ENCODE data around the gene TEAD2.
"Not testable (repeated sequence)": the region's sequence is repeated elsewhere in the genome, so short reads cannot be mapped to it uniquely, and the experiment has no call there.

TEAD2 gene

DNA sequence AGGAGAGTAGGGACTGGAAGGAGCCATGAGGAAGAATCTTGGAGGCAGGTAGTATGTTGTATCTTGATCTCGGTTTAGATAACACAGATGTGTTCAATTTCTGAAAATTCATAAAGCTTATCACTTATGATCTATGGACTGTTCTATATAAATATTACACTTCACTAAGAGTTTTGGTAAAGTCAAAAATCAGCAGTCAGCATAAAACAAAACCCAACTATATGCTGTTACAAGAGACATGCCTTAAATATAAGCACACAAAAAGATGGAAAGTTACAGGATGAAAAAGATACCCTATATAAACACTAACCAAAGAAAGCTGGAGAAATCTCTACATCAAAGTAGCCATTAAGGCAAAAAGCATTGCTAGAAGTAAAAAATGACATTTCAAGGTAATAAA is 21.4 kb upstream of the TEAD2 start:
- no peak for DNase-seq

DNA sequence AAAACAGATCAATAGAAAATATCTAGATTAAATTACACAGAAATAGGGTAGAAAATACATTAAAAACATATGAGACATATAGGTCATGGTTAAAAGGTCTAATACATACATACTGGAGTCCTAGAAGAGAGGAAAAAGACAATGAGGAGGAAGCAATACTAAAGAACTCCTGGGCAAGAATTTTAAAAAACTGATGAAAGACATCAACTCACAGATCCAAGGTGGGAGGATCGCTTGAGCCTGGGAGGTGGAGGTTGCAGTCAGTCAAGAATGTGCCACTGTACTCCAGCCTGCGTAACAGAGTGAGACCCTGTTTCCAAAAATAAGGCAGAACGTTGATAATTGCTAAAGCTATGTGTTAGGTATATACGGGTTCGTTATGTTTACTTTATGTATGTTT is 20.4 kb upstream of the TEAD2 start:
- DNase-seq: no peak

DNA sequence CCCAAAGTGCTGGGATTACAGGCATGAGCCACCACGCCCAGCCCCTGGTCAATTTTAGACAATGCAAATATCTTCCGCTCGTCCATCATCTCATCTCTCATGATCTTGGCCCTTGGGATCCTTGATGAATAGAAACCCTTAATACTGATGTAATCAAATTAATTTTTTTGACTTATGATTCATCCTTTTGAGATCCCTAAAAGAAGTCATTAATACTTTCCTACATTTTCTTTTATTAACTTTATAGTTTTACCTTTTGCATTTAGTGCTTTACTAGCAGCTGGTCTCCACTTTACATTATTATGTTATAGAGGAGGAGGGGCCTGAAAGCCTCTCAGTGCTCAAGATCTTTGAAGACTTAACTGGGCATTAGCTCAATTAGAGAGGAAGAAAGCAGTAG is 18.2 kb upstream of the TEAD2 start:
- DNase-seq: no peak

DNA sequence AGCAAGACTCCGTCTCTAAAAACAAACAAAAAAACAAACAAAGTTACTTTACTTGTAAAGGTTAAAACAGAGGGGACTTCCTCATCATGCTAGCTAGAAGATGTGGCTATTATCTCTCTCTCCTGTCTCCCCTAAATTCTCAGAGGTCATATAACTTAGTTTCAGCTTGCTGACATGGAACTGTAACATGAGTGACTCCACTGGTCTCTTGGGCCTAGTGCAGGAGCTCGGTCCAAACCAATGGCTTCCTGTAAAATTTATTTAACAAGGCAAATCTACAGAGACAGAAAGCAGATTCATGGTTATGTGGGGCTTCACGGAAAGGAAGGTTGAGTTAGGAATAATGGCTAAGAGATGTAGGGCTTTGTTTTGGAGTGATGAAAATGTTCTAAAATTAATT is 16.3 kb upstream of the TEAD2 start:
- DNase-seq: no peak

DNA sequence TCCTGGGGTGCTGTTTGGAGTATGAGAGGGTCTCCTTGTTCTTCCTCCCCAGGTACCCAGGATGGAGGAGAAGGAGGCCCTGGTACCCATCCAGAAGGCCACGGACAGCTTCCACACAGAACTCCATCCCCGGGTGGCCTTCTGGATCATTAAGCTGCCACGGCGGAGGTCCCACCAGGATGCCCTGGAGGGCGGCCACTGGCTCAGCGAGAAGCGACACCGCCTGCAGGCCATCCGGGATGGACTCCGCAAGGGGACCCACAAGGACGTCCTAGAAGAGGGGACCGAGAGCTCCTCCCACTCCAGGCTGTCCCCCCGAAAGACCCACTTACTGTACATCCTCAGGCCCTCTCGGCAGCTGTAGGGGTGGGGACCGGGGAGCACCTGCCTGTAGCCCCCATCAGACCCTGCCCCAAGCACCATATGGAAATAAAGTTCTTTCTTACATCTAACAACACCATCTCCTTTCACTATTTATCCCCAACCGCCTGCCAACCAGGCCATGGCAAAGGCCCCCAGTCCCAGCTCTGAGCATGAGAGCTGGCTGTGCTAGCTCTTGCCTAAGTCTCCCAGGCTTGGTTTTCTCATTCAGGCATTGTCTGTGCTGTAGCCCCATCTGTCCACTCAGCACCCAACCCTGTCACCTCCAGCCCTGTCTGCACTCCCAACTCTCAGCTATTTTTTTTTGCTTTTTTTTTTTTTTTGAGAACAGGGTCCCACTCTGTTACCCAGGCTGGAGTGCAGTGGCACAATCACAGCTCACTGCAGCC is 12.6 kb upstream of the TEAD2 start:
- DNase-seq: no peak

DNA sequence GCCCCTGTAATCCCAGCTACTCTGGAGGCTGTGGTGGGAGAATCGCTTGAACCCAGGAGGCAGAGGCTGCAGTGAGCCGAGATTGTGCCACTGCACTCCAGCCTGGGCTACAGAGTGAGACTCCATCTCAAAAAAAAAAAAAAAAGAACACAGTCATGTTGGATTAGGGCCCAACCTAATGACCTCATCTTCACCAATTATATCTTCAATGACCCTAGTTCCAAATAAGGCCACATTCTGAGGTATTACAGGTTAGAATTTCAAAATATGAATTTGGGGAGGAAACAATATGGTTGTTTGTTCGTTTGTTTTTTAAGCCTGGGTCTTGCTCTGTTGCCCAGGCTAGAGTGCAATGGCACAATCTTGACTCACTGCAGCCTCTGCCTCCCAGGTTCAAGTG is 11.0 kb upstream of the TEAD2 start:
- DNase-seq: not testable (repeated sequence)

DNA sequence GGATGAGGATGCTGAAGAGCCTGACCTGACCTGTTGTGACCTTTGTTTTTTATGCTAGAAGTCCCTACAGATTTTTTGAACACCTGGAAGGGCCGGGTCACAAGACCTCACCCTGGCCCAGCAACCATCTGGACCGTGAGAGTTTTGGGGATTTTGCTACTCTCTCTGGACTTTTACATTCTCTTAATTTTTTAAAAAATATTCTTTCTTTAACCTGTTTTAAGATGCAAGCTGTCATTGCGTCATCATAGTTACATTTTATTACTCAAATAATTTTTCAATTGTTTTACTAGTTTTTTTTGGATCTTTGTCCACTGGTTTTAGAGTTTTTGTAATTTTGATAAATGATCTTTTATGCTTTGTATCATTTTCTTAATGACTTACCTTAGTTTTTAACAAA is 9.0 kb upstream of the TEAD2 start:
- no peak for DNase-seq

DNA sequence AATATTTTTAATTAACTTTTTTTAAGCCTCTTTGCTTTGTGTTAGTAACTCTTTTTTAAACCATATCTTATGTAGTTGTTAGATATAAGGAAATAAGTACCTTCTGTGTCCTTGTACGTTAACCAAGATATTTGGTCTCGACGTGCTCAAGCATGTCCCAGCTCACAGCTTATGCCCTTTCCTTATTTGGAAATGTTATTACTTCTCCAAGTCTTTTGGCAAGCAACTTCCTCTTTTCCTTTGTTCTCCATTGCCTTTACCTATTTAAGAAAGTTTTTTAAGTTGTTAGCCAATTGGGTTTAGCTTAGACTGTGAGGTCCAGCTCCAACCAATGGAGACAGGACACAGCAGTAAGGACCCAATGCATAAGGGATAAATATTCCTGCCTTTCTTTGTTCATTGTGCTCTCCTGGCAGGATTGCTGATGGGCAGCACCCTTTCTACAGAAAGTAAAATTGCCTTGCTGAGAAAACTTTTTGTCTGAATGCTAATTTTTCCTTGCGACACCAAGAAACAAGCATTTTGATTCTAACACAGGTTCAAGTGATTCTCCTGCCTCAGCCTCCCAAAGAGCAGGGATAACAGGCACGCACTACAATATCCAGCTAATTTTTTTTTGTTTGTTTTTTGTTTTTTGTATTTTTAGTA is 6.6 kb upstream of the TEAD2 start:
- no peak for DNase-seq

DNA sequence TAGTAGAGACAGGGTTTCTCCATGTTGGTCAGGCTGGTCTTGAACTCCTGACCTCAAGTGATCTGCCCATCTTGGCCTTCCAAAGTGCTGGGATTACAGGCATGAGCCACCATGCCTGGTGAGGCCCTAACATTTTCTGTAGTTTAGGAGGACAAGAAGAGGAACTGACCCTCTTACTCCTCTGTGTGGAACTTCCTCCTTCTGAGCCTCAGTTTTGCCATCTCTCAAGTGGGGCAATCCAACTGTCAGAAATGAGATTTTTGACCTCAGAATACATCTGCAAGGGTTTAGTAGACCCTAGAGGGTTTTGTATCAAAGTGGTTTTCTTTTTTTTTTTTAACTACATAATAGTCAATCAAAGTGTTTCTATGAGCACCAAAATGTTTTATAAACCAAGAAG is 3.9 kb upstream of the TEAD2 start:
- DNase-seq: no peak

DNA sequence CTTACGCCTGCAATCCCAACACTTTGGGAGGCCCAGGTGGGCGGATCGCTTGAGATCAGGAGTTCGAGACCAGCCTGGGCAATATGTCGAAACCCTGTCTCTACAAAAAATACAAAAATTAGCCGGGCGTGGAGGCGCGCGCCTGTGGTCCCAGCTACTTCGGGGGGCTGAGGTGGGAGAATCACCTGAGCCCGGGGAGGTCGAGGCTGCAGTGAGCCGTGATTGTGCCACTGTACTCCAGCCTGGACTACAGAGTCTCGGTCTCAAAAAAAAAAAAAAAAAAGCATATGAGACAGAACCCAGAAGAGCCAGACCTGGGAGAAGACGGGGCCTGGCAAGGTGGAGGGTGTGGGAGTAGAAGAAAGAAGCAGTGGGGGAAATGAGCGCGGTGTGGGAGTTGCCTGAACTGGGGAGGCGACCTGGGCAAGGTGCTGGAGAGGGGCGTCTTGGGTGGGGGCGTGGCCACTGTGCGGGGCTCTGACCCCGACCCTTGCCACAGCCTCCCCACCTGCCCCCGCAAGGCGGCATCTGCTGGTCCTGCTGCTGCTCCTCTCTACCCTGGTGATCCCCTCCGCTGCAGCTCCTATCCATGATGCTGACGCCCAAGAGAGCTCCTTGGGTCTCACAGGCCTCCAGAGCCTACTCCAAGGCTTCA is 2.0 kb upstream of the TEAD2 start:
- no peak for DNase-seq

DNA sequence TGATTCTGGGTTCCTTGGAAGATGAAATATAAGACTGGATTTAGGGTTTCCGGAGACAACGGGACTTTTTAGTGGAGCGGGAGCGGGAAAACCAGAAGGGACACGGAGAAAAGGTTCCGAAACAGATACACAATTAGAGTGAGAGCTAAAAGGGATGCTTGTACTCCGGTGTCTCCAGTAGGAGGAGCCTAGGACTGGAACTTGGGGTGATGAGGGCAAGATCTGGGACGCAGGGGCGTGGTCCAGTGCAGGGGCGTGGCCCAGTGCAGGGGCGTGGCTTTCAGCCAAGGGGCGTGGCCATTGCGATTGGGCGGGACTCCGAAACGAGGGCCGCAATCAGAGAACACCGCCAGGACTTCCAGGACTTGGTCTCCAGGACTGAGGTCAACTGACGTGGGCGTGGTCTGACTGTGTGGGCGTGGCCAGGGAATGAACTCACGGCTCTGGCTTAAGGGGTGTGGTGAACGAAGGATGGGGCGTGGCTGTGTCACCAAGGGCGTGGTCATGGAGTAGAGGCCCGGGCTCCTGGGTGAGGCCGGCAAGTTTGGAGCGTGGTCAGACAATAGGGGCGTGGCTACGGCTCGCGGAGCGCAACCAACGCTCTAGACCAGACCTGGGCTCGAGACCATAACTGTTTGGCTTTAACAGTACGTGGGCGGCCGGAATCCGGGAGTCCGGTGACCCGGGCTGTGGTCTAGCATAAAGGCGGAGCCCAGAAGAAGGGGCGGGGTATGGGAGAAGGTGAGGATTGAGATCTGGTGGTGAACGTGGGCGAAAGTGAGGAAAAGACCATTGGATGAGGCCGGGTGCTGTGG is 1.3 kb upstream of the TEAD2 start, which contains the start of gene DKKL1:
Gene DKKL1, plus strand, starts transcription at position 610 of the 815 bp plus-strand sequence. Its CDS starts 122 bp downstream, at position 732.
- DNase-seq: no peak

DNA sequence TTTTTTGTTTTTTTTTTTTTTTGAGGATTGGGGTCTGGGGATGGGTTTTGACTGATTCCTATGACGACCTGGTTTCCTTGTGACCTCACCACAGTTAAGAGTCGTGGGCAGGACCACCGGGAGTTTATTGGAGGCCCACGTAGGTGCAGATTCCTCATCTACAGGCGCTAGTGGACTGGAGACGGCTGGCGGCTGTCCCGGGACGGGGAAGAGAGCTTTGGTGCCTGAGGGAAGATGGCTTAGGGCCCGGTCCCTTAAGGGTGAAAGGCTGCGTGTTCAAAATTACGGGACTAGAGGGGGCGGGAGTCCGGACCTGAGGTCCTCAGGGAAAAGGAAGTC is 682 bp upstream of the TEAD2 start:
- no peak for DNase-seq

DNA sequence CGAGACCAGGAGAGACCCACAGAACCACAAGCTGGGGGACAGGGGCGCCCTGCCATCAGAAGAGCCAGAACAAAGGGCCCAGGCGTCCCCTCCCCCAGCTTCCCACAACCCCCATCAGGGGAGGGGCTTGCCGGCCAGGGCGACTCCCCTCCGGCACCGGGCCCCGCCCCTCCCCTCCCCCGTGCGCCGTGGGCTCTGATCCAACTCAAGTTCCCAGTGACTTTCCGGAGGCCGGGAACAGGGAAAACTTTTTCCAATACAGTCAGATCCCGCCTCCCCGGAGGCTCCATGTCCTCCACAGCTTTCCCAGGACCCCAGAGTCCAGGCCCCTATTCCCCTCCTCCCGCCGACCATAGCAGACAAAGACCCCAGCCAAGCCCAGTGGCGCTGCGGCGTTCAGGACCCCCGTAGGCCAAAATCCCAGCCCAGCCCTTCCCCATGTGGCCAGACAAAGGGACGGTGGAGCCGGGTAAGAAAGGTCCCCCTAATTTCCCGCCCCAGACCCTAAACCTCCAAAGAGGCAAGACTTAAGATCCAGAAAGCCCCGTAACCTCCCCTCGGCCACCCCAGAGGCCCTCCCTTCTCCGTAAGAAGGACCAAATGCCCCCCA is 673 bp downstream of the TEAD2 start:
- no peak for DNase-seq

DNA sequence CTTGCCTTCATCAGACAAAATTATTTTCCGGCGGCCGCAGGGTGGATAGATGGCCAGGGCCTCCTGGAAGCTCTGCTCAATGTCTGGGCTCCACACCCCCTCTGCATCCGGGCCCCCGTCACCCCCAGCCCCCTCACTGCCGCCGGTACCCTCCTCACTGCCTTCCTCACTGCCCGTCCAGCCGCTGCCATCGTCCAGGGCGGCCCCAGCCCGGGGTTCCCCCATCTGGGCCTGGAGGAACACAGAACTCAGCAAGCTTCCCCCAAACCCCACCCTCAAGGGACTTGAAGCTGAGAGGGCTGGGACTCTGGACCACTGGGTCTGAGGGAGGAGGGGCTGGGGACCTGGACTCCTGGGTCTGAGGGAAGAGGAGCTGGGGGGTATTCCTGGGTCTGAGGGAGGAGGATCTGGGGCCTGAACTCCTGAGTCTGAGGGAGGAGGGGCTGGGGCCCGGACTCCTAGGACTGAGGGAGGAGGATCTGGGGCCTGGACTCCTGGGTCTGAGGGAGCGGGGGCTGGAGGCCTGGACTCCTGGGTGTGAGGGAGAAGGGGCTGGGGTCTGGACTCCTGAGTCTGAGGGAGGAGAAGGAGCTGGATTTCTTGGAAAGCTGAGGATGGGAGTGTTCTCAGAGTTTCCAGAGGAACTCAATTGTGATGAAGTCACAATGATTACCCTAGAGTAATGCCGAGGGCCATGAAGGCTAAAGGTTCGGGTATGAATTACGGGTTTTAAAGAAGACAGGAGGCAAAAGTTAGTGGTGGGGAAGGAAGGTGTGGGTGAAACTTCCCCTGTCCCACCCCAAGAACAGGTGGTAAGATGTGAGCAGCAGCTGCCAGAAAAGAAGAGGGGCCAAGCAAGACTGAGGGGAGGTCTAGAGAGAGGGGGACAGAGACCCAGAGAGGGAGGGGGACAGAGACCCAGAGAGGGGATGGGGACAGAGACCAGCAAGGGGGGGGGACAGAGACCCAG is 2.1 kb downstream of the TEAD2 start:
- DNase-seq: no peak

DNA sequence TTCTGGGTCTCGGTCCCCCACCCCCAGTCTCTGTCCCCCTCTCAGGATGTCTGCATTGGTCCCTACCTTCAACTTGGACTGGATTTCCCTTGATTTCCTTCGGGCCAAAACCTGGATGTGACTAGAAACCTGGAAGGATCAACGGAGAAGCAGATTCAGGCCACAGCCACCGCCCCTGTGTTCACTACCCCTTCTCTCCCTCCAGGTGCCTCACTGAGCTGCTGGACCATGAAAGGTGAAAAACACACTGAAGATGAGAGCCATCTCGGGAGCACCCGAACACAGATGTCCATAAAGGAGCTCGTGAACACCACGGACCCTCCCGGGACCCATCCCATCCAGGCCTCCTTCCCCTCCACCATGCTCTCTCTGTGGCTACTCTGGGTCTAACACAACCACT is 5.0 kb downstream of the TEAD2 start:
- no peak for DNase-seq

DNA sequence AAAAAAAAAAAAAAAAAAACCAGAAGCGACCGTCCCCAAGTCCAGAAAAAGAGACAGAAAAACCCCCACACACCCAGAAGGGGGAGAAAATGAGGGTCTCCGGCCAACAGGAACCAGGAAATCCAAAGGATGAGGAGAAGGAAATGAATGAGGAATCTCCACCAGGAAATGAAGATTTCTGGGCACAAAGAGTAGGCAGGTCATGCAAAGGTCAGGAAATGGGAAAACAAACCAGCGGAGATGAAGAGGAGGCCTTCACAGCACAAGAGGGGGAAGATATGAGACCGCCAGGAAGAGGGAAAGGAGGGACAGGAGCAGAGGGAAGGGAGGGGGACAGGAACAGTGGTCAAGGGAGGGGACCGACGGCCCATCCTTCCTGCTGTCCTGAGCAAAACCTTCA is 5.8 kb downstream of the TEAD2 start:
- no peak for DNase-seq

DNA sequence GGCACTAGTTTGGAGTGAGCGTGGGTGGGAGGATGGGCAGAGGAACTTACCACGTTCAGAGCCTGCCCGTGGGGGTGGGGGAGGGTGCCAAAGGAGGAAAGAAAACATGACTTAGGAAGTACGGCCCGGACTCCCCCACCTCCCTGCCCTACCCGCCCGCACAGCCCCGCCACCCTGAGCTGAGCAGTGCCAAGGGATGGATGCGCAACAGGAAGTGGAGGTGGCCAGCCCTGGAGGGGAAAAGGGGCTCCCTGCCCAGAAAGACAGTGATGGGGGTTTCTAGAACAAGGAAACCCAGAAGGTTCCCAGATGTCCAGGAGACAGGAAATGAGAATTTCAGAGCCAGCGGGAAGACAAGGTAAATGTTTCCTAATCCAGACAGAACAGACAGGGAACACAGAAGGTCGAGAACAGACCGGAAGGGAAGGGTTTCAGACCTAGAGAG is 6.3 kb downstream of the TEAD2 start:
- DNase-seq: no peak

DNA sequence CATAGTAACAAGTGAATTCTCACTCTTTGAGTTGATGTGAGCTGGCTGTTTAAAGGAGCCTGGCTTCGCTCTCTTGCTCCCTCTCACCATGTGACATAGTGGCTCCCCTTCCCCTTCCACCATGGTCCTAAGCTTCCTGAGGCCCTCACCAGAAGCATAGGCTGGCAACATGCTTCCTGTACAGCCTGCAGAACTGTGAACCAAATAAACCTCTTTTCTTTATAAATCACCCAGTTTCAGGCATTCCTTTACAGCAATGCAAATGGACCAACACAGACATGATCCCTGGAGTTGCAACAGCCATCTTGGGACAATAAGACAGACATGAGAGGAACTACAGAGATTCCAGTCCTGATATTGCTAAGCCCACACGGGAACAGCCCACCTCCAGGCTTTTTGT is 12.6 kb downstream of the TEAD2 start:
- no peak for DNase-seq

DNA sequence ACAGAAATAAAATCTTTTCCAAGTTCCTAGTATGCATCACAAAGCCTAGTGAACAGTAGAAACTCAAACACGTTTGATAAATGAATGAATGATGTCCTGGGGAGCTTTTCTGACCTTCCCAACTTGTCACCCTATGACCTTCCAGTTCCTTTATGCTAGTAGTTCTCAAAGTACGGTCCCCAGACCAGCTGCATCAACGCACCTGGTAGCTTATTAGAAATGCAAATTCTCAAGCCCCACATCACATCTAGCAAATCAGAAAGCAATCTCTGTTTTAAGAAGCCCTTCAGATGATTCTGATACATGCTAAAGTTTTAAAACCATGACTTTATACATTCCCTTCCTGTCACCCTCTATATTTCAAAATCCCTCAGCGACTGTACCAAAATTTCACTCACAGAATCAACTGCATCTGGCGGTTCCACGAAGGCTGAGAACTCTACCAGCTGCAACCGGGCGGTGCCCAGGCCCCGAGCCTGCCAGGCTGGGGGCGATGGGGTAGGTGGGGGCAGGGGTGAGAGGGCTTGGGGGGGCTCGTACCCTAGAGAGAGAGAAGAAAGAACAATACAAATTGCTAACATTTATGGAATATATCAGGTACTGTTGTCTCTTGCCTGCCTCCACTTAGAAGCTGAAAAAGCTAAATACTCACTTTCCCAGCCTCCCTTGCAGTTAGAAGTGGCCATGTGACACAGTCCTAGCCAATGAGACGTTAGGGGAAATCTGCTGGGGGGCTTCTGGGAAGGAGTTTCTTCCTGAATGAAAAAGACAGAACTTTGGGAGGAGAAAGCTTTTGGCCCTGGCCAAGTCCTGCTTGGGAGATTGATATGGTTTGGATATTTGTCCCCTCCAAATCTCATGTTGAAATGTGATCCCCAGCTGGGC is 13.7 kb downstream of the TEAD2 start:
- DNase-seq: no peak

DNA sequence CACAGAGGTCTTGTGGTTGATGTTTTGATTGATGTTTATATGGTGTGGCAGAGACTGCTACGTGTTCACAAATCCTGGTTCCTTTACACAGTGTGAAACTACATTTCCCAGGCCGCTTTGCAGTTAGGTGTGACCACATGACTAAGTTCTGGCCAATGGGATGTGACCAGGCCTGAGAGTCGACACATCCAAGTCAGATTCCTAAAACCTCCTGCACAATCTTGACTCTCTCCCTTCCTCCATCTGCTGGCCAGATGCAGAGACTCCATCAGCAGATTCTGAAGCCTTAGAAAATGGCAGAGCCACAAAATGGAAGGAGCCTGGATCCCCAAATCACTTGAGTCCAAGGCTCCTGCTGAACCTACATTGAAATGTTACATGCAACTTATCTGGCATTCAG is 14.4 kb downstream of the TEAD2 start:
- no peak for DNase-seq

DNA sequence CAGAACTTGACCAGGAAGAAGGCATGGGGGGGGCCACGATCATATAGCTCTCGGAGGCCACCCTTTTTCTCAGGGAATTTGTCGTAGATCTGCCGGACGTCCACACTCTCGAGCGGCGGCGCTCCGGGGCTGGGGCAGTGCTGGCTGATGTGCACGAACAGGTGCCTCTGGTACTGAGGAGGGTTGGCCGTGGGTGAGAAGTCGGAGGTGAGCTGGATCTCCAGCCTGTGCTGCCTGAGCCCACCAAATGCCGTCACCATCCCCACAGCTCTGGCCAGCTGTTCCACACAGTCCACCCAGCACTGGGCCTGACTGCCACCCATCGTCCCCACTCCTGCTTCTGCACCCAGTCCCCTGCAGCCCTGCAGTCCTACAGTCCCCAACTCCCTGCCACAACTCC is 15.0 kb downstream of the TEAD2 start:
- DNase-seq: no peak
